Stimulated activated CD8-positive, alpha-beta memory T cell treated with anti-CD3 and anti-CD28 coated beads, Interleukin-12 subunit alpha, Interleukin-12 subunit beta, amount 100 ng/mL, for 24 hours (primary cell): Measurements from ENCODE around the gene SLX1B.
"Not testable (repeated sequence)": the region's sequence is repeated elsewhere in the genome, so short reads cannot be mapped to it uniquely, and the experiment has no call there.

ENCODE experiments used
- DNase-seq: peaks from one replicate; pipeline ENCODE4 v3.0.0-alpha.2; 2020; ENCODE audit errors: extremely low read depth

SLX1B gene

GRCh38 chr16:29454269-29454668 lies at the start of gene SLX1B, which contains the start of gene BOLA2:
SLX1B (plus strand) TSS chr16:29454533.
BOLA2 (minus strand) TSS chr16:29454351; CDS start chr16:29454253, 98 bp downstream.
- DNase-seq: not testable (repeated sequence)

GRCh38 chr16:29405249-29405648 lies 49.1 kb upstream of the SLX1B start:
- DNase-seq: not testable (repeated sequence)

- DNase-seq: not testable (repeated sequence)
Observed at GRCh38 chr16:29423587-29423986, 30.7 kb upstream of the SLX1B start.

- DNase-seq: not testable (repeated sequence)
Observed at GRCh38 chr16:29425390-29425789, 28.9 kb upstream of the SLX1B start.

- not testable (repeated sequence) for DNase-seq
Observed at GRCh38 chr16:29453754-29454153, 579 bp upstream of the SLX1B start.

GRCh38 chr16:29454828-29455227 lies 495 bp downstream of the SLX1B start:
- DNase-seq: not testable (repeated sequence)

- DNase-seq: not testable (repeated sequence)
Observed at GRCh38 chr16:29457660-29458059, 3.3 kb downstream of the SLX1B start.

- not testable (repeated sequence) for DNase-seq
Observed at GRCh38 chr16:29459706-29460646, 5.6 kb downstream of the SLX1B start, which contains the start of gene SULT1A4. SULT1A4 (plus strand) TSS chr16:29459913; CDS start chr16:29461386, 1,473 bp downstream.

GRCh38 chr16:29460647-29461030 lies 6.3 kb downstream of the SLX1B start:
- DNase-seq: not testable (repeated sequence)

GRCh38 chr16:29465985-29466824 lies 11.9 kb downstream of the SLX1B start:
- DNase-seq: not testable (repeated sequence)

- DNase-seq: not testable (repeated sequence)
Observed at GRCh38 chr16:29466904-29467303, 12.6 kb downstream of the SLX1B start.

GRCh38 chr16:29467654-29468366 lies 13.5 kb downstream of the SLX1B start:
- not testable (repeated sequence) for DNase-seq

GRCh38 chr16:29469660-29470059 lies 15.3 kb downstream of the SLX1B start:
- not testable (repeated sequence) for DNase-seq

GRCh38 chr16:29472065-29472464 lies 17.7 kb downstream of the SLX1B start:
- DNase-seq: not testable (repeated sequence)

GRCh38 chr16:29482276-29482675 lies 27.9 kb downstream of the SLX1B start:
- DNase-seq: not testable (repeated sequence)

GRCh38 chr16:29506308-29506707 lies 52.0 kb downstream of the SLX1B start, which contains the start of gene NPIPB12:
NPIPB12 (minus strand) TSS chr16:29506408.
- not testable (repeated sequence) for DNase-seq
